Heart left ventricle (tissue), 16 donors: ENCODE measurements around the gene LTBP2. TPM values are rescaled to one million over a fixed set of nuclear protein-coding genes. Genes with fewer than 3 reads are reported as not detected.

Experiments
- ATAC-seq, 4 donors: fragments of 200-7000 bp; cut with Tn5 transposase; one replicate each; pipeline ENCODE4 v1.9.1; 2020 to 2022; ENCODE audit warnings: moderate library complexity in 4 of 4, mild to moderate bottlenecking in 3 of 4, moderate number of reproducible peaks in 1 of 4
- DNase-seq, 5 donors: peaks; one replicate each; pipeline ENCODE4 v3.0.0-alpha.2; 2020
- H3K27ac ChIP-seq, 12 donors: fragments of 200-600 bp; sonication (generic) in 4 of 12; one replicate each; pipeline versions ENCODE4 v1.5.0 to v1.8.0; 2016 to 2022; ENCODE audit warnings: mild to moderate bottlenecking in 2 of 12
- H3K27me3 ChIP-seq, 9 donors: fragments of 200-600 bp; sonication (generic) in 2 of 9; one replicate each; pipeline versions ENCODE4 v1.5.1 to v1.8.0; 2016 to 2022; ENCODE audit warnings: mild to moderate bottlenecking in 3 of 9
- H3K36me3 ChIP-seq, 9 donors: fragments of 200-600 bp; sonication (generic) in 2 of 9; one replicate each; pipeline versions ENCODE4 v1.5.0 to v1.8.0; 2018 to 2022; ENCODE audit warnings: mild to moderate bottlenecking in 2 of 9
- H3K4me1 ChIP-seq, 12 donors: fragments of 200-600 bp; sonication (generic) in 4 of 12; one replicate each; pipeline versions ENCODE4 v1.5.0 to v1.8.0; 2016 to 2022; ENCODE audit warnings: mild to moderate bottlenecking in 3 of 12
- H3K4me3 ChIP-seq, 12 donors: fragments of 200-600 bp; sonication (generic) in 4 of 12; one replicate each; pipeline versions ENCODE4 v1.5.0 to v1.8.0; 2017 to 2022; ENCODE audit warnings: mild to moderate bottlenecking in 9 of 12, moderate library complexity in 4 of 12
- H3K9me3 ChIP-seq, 12 donors: fragments of 200-600 bp; sonication (generic) in 4 of 12; one replicate each; pipeline versions ENCODE4 v1.5.0 to v1.8.0; 2016 to 2022; ENCODE audit warnings: mild to moderate bottlenecking in 1 of 12
- CTCF ChIP-seq, 12 donors: fragments of 200-600 bp; sonication (generic) in 4 of 12; IDR thresholded peaks; one replicate each; pipeline versions ENCODE4 v1.5.0 to v1.8.0; 2018 to 2022; ENCODE audit warnings: antibody characterized with exemption in 12 of 12, mild to moderate bottlenecking in 5 of 12
- POLR2A ChIP-seq, 2 donors: fragments of 450-650 bp; IDR thresholded peaks; one replicate each; pipeline ENCODE4 v1.6.1; 2017; ENCODE audit warnings: antibody characterized with exemption in 2 of 2, mild to moderate bottlenecking in 2 of 2, moderate library complexity in 2 of 2
- WGBS, 4 donors: extraction: QIAGEN DNeasy Blood & Tissue Kit in 2 of 4; methylation state at CpG; one replicate each; pipeline versions ENCODE4 v1.1.5 to v1.1.7; 2013 to 2018; 5-methylcytosine and 5-hydroxymethylcytosine counted together
- intact Hi-C, 10 donors: fragments of 100-400 bp; cut with DNase I; formaldehyde crosslinking; loops; one replicate each; pipeline versions ENCODE4 v1.11.1 to v1.14.2; 2022
- polyA plus RNA-seq, 2 donors: library from polyadenylated mRNA; stranded (reverse); fragments of 200-250 nt; gene quantifications; one replicate each; pipeline ENCODE4 v1.2.3, GENCODE V29; 2013
- total RNA-seq, 9 donors: library from RNA; depleted of rRNA in 2 of 9; stranded (reverse); fragments of >200 nt in 2 of 9; fragmentation: NEBNext Ultra II Directional in 3 of 9; extraction: Animal tissue kit (Norgen Biotek cat#: 25700) in 3 of 9; gene quantifications; one replicate each; pipeline versions ENCODE4 v1.1.0 to v1.2.4, GENCODE V29; 2016 to 2023
- donor health status: ischemic (EF 13 %, LVEDD 7.1; RV severe dilation, severe dysfunction).
- donor health status: healthy with polysubstance abuse.
- donor health status: DM: no; HTN: yes; CAD: no.
- donor health status: DM: no; HTN: no; CAD: no.
- donor health status: ischemic (EF 25% LVEDD 6.9; RV normal size, moderate dysfunction).
- donor health status: ischemic (EF 25% LVEDD 5.7; RV mildly dilated, moderate dysfunction).
- donor health status: healthy.
- donor health status: DM: yes; HTN: yes; CAD: no.
- donor health status: ischemic (EF 35%, LVEDD 5.7; RV mildly dilated, moderate dysfunction).
- donor health status: nonischemic (EF 11% LVEDD 7.7; RV severe dilation, severe dysfunction).
- donor health status: DM: yes; HTN: yes; CAD: no.
- donor health status: PGD.
- donor health status: ischemic (EF 29% LVEDD 5.4; RV normal size, mild dysfunction).
- donor health status: nonischemic (EF 23%, LVEDD 6.1; RV moderate dilation, normal function).

The LTBP2 gene
- total and polyA plus RNA-seq, 11 donors, result 4.0 to 69.1 (median 29.5) TPM

GRCh38 chr14:74545386-74545785, 66.7 kb downstream of the LTBP2 start:
- H3K27me3 ChIP-seq, result no peaks in the 10 kb centered on the region
- H3K4me3 ChIP-seq, result no peak overlapping the region
- H3K4me1 ChIP-seq, result peaks cover 0 to 24% (median 15%) of the 10 kb centered on the region in 12 donors
- no peak for ATAC-seq
- 81 to 91% (median 84%) methylated on average over 4 of the region's 4 CpGs for WGBS, 4 donors
- no peaks in the 10 kb centered on the region for H3K9me3 ChIP-seq
- no peak overlapping the region for H3K27ac ChIP-seq
- peak in 1 of 5 donors; percentile 57 for DNase-seq
- no peak for TF ChIP-seq CTCF (IDR thresholded peaks at IDR 0.05)
- intact Hi-C loops, result no loop called here
- H3K36me3 ChIP-seq, result peaks cover 0 to 39% (median 0%) of the 10 kb centered on the region in 9 donors

GRCh38 chr14:74543771-74544438, 68.1 kb downstream of the LTBP2 start:
- 85 to 96% (median 87%) methylated on average over 5 of the region's 5 CpGs for WGBS, 4 donors
- no peak for ATAC-seq
- intact Hi-C loops, result no loop called here

GRCh38 chr14:74542056-74542685, 69.9 kb downstream of the LTBP2 start:
- H3K27me3 ChIP-seq, result no peaks in the 10 kb centered on the region
- DNase-seq (peak in 2 of 5 donors; percentile 6 to 39), ATAC-seq (peak in 2 of 4 donors; percentile 7 to 25)
- intact Hi-C loops, result no loop called here
- H3K27ac ChIP-seq, result no peak overlapping the region
- TF ChIP-seq CTCF (IDR thresholded peaks at IDR 0.05) (no peak), POLR2A (IDR thresholded peaks at IDR 0.05) (no peak)
- WGBS, 4 donors, result 82 to 89% (median 83%) methylated on average over 10 of the region's 10 CpGs
- no peaks in the 10 kb centered on the region for H3K9me3 ChIP-seq
- H3K36me3 ChIP-seq, result peaks cover 0 to 37% (median 0%) of the 10 kb centered on the region in 9 donors
- H3K4me1 ChIP-seq, result no peaks in the 10 kb centered on the region
- H3K4me3 ChIP-seq, result no peak overlapping the region

More at GRCh38 chr14:74543771-74544438, 68.1 kb downstream of the LTBP2 start:
- no peaks in the 10 kb centered on the region for H3K27me3 ChIP-seq
- no peak overlapping the region for H3K4me3 ChIP-seq
- no peak overlapping the region for H3K27ac ChIP-seq
- no peaks in the 10 kb centered on the region for H3K9me3 ChIP-seq
- peak in 2 of 5 donors; percentile 10 to 32 for DNase-seq
- H3K4me1 ChIP-seq, result peaks cover 0 to 17% (median 9%) of the 10 kb centered on the region in 12 donors
- TF ChIP-seq CTCF (IDR thresholded peaks at IDR 0.05) (no peak), POLR2A (IDR thresholded peaks at IDR 0.05) (no peak)
- peaks cover 0 to 41% (median 0%) of the 10 kb centered on the region in 9 donors for H3K36me3 ChIP-seq

- Histone ChIP-seq H3K4me3 (no peak overlapping the region), H3K9me3 (no peaks in the 10 kb centered on the region), H3K36me3 (peaks cover 0 to 38% (median 0%) of the 10 kb centered on the region in 9 donors), H3K27me3 (no peaks in the 10 kb centered on the region), H3K27ac (no peak overlapping the region), H3K4me1 (no peaks in the 10 kb centered on the region)
- TF ChIP-seq CTCF (IDR thresholded peaks at IDR 0.05), result no peak
- TF ChIP-seq POLR2A (IDR thresholded peaks at IDR 0.05), result no peak
- no peak for DNase-seq
- no peak for ATAC-seq
- intact Hi-C loops, result no loop called here
- 86 to 93% (median 92%) methylated on average over 3 of the region's 3 CpGs for WGBS, 4 donors
Observed at GRCh38 chr14:74541225-74541624, 70.8 kb downstream of the LTBP2 start.
